ENCODE data around the gene JADE2.

DNA sequence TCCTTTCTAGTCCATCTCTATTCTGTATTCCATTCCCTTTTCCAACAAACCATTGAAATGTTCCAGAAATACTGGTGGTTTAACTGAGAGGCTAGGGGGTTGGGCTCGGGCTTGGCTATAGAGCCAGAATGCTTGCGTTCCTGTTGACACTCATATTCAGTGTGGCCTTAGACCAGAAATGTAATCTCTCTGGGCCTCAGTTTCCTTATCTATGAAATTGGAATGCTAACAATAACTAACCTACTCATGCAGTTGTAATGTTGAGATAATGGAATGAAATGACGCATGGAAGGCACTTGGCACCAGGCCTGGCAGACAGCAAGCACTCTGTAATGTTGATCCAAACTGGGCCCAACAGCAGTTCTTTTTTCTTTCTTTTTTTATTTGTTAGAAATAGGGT lies 26.8 kb downstream of the JADE2 start:
- TF ChIP-seq CTCF (IDR thresholded peaks at IDR 0.05; ENCODE audit: extremely low read depth in 1 of 2, insufficient read depth in 1 of 2, low read depth in 1 of 2, low read length in 2 of 2) = no peak
- no peak for TF ChIP-seq POLR2A (IDR thresholded peaks at IDR 0.05; ENCODE audit: low read depth, low read length)
- peak; percentile 91 for TF ChIP-seq JUN (IDR thresholded peaks at IDR 0.05; ENCODE audit: borderline replicate concordance, insufficient read depth, insufficient read length, low read depth)
- no peak for TF ChIP-seq MAX (IDR thresholded peaks at IDR 0.05; ENCODE audit: insufficient read depth, insufficient read length)
- no peak for TF ChIP-seq EZH2 (IDR thresholded peaks at IDR 0.05; ENCODE audit: borderline replicate concordance, low read depth, low read length, severe bottlenecking)
- TF ChIP-seq FOS (IDR thresholded peaks at IDR 0.05; ENCODE audit: borderline replicate concordance, insufficient read depth, low read length) = no peak
- TF ChIP-seq POLR2AphosphoS5 (IDR thresholded peaks at IDR 0.05; ENCODE audit: insufficient read depth, low read depth, low read length) = peak; percentile 68
- TF ChIP-seq GATA2 (IDR thresholded peaks at IDR 0.05; ENCODE audit: insufficient read depth, insufficient read length, low read depth, low read length) = peak; percentile 95
